Glutamatergic neuron (in vitro differentiated cells): Measurements from ENCODE around the gene RNF149. TPM values are rescaled to one million over a fixed set of nuclear protein-coding genes. Genes with fewer than 3 reads are reported as not detected.

Source experiments
- DNase-seq: peaks from one replicate; pipeline ENCODE4 v3.0.0; 2022
- H3K27ac Mint-ChIP-seq: one replicate; pipeline ENCODE4 v1.8.0; 2020; ENCODE audit warnings: mild to moderate bottlenecking, mixed read lengths, inconsistent platforms; ENCODE audit not compliant: unreplicated experiment
- H3K27me3 Mint-ChIP-seq: one replicate; pipeline ENCODE4 v1.8.0; 2020; ENCODE audit warnings: mild to moderate bottlenecking, moderate library complexity, mixed read lengths, inconsistent platforms; ENCODE audit not compliant: unreplicated experiment
- H3K36me3 Mint-ChIP-seq: one replicate; pipeline ENCODE4 v1.8.0; 2020; ENCODE audit warnings: mild to moderate bottlenecking, mixed read lengths, inconsistent platforms; ENCODE audit not compliant: unreplicated experiment
- H3K4me1 Mint-ChIP-seq: one replicate; pipeline ENCODE4 v1.8.0; 2020; ENCODE audit warnings: mild to moderate bottlenecking, low read depth, mixed read lengths, inconsistent platforms; ENCODE audit not compliant: unreplicated experiment
- H3K4me3 Mint-ChIP-seq: one replicate; pipeline ENCODE4 v1.8.0; 2020; ENCODE audit warnings: mild to moderate bottlenecking, mixed read lengths, inconsistent platforms; ENCODE audit not compliant: unreplicated experiment
- H3K9me3 Mint-ChIP-seq: one replicate; pipeline ENCODE4 v1.8.0; 2020; ENCODE audit warnings: mild to moderate bottlenecking, moderate library complexity, mixed read lengths, inconsistent platforms; ENCODE audit not compliant: unreplicated experiment
- CTCF ChIP-seq: fragments of 200-600 bp; sonication (generic); IDR thresholded peaks from one replicate; pipeline ENCODE4 v1.5.0; 2021; ENCODE audit not compliant: partially characterized antibody, unreplicated experiment
- total RNA-seq: library from RNA; stranded (reverse); fragmentation: NEBNext Ultra II Directional; extraction: Animal tissue kit (Norgen Biotek cat#: 25700); gene quantifications from one replicate; pipeline ENCODE4 v1.2.1, GENCODE V29; 2021; ENCODE audit not compliant: unreplicated experiment

The RNF149 gene
- total RNA-seq, 1 donor from 2014 or later = 26.9 TPM

GRCh38 chr2:101234169-101234938, 74.1 kb downstream of the RNF149 start:
- Mint-ChIP-seq H3K36me3 (no peaks in the 10 kb centered on the region), H3K27ac (no peak overlapping the region), H3K4me1 (no peaks in the 10 kb centered on the region), H3K4me3 (no peak overlapping the region), H3K9me3 (no peaks in the 10 kb centered on the region), H3K27me3 (no peaks in the 10 kb centered on the region)
- no peak for TF ChIP-seq CTCF
- DNase-seq = no peak

GRCh38 chr2:101232770-101233169, 75.7 kb downstream of the RNF149 start:
- Mint-ChIP-seq H3K4me1 (no peaks in the 10 kb centered on the region), H3K36me3 (no peaks in the 10 kb centered on the region), H3K27me3 (no peaks in the 10 kb centered on the region), H3K9me3 (no peaks in the 10 kb centered on the region), H3K4me3 (no peak overlapping the region), H3K27ac (no peak overlapping the region)
- DNase-seq = no peak
- TF ChIP-seq CTCF = no peak

DNA sequence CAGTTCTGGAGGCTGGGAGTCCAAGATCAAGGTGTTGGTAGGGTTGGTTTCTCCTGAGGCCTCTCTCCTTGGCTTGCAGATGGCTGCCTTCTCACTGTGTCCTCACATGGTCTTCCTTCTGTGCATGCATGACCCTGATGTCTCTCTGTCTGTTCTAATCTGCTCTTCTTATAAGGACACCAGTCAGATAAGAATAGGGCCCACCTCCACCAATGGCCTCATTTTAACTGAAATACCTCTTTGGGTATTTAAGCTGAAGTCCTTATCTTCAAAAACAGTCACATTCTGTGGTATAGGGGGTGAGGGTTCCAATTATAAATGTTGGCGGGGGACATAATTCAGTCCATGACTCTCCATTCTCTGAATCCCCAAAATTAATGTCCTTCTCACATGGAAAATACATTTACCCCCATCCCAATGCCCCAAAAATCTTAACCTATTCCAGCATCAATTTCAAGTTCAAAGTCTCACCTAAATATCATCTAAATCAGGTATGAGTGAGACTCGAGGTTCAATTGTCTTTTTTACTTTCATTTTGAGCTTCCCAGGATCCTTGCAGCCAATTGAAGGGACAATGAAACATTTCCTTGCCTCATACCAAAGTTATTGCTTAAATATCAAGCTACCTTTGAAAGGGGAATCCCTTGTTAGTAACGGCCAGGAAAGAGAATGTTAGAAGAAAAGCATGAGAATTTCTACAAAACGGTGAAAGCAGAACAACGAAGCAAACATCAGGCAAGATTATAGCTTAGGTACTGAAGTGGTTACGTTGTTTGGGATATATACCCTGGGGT, 76.4 kb downstream of the RNF149 start:
- H3K36me3 Mint-ChIP-seq = no peaks in the 10 kb centered on the region
- H3K9me3 Mint-ChIP-seq = no peaks in the 10 kb centered on the region
- no peak for DNase-seq
- TF ChIP-seq CTCF = no peak
- H3K27me3 Mint-ChIP-seq = no peaks in the 10 kb centered on the region
- no peaks in the 10 kb centered on the region for H3K4me1 Mint-ChIP-seq
- no peak overlapping the region for H3K27ac Mint-ChIP-seq
- no peak overlapping the region for H3K4me3 Mint-ChIP-seq

GRCh38 chr2:101231240-101231639, 77.3 kb downstream of the RNF149 start:
- H3K4me3 Mint-ChIP-seq = no peak overlapping the region
- H3K27ac Mint-ChIP-seq = no peak overlapping the region
- H3K9me3 Mint-ChIP-seq = no peaks in the 10 kb centered on the region
- H3K36me3 Mint-ChIP-seq = no peaks in the 10 kb centered on the region
- no peak for DNase-seq
- H3K27me3 Mint-ChIP-seq = no peaks in the 10 kb centered on the region
- no peak for TF ChIP-seq CTCF
- H3K4me1 Mint-ChIP-seq = no peaks in the 10 kb centered on the region

GRCh38 chr2:101230541-101231001, 77.9 kb downstream of the RNF149 start:
- Mint-ChIP-seq H3K4me1 (no peaks in the 10 kb centered on the region), H3K4me3 (no peak overlapping the region), H3K27me3 (no peaks in the 10 kb centered on the region), H3K36me3 (no peaks in the 10 kb centered on the region), H3K27ac (no peak overlapping the region), H3K9me3 (no peaks in the 10 kb centered on the region)
- no peak for TF ChIP-seq CTCF
- no peak for DNase-seq
